OCI-LY3 (cell line): Measurements from ENCODE around the gene CERS6.

ENCODE experiments used
- H2AFZ ChIP-seq: fragments of 200-600, 300-600 bp; shearing (Covaris generic); 2 replicates; pipeline ENCODE4 v1.6.0; 2014; ENCODE audit warnings: antibody characterized with exemption, low read depth, low read length
- H3K27ac ChIP-seq: fragments of 200-600, 300-600 bp; sonication (generic); 2 replicates; pipeline ENCODE4 v1.5.1; 2014; ENCODE audit warnings: mild to moderate bottlenecking, low read length, moderate library complexity, mixed read lengths
- H3K27me3 ChIP-seq: fragments of 200-600, 300-600 bp; sonication (generic); 2 replicates; pipeline ENCODE4 v1.6.1; 2014; ENCODE audit warnings: low read depth, low read length, mixed read lengths
- H3K36me3 ChIP-seq: fragments of 200-600, 300-600 bp; sonication (generic); replicated peaks from 2 replicates; pipeline ENCODE3; 2014; ENCODE audit warnings: low read depth, low read length, mixed read lengths
- H3K4me1 ChIP-seq: fragments of 300-600, 200-600 bp; sonication (generic); 2 replicates; pipeline ENCODE4 v1.6.1; 2014; ENCODE audit warnings: low read length, mixed read lengths
- H3K4me2 ChIP-seq: fragments of 200-600, 300-600 bp; sonication (generic); 2 replicates; pipeline ENCODE4 v1.6.1; 2014; ENCODE audit warnings: low read length, mixed read lengths
- H3K4me3 ChIP-seq: fragments of 300-600, 200-600 bp; sonication (generic); 2 replicates; pipeline ENCODE4 v1.5.1; 2014; ENCODE audit warnings: antibody characterized with exemption, mild to moderate bottlenecking, low read length, moderate library complexity
- H3K79me2 ChIP-seq: fragments of 300-600, 200-600 bp; shearing (Covaris generic); 2 replicates; pipeline ENCODE4 v1.6.1; 2014; ENCODE audit warnings: mild to moderate bottlenecking, low read length, mixed read lengths
- H3K9ac ChIP-seq: fragments of 300-600, 200-600 bp; shearing (Covaris generic); 2 replicates; pipeline ENCODE4 v1.6.0; 2014; ENCODE audit warnings: mild to moderate bottlenecking, low read length, moderate library complexity
- H3K9me3 ChIP-seq: fragments of 200-600, 300-600 bp; shearing (Covaris generic); 2 replicates; pipeline ENCODE4 v1.6.1; 2014; ENCODE audit warnings: low read length, mixed read lengths; ENCODE audit not compliant: insufficient read depth
- H4K20me1 ChIP-seq: fragments of 200-600, 300-600 bp; sonication (generic); 2 replicates; pipeline ENCODE4 v1.6.1; 2016; ENCODE audit warnings: low read length, mixed read lengths; ENCODE audit not compliant: insufficient read depth
- EZH2phosphoT487 ChIP-seq: fragments of 200-600 bp; shearing (Covaris generic); IDR thresholded peaks from 2 replicates; pipeline ENCODE4 v1.6.1; 2018; ENCODE audit warnings: antibody characterized with exemption, mixed run types, low read depth
- TF ChIP-seq, protein P1 (sequence below): fragments of 200-600, 300-600 bp; sonication (generic); IDR thresholded peaks from 2 replicates; pipeline ENCODE4 v1.5.1; 2014; ENCODE audit warnings: antibody characterized with exemption, low read length, low read depth

CERS6 gene

DNA sequence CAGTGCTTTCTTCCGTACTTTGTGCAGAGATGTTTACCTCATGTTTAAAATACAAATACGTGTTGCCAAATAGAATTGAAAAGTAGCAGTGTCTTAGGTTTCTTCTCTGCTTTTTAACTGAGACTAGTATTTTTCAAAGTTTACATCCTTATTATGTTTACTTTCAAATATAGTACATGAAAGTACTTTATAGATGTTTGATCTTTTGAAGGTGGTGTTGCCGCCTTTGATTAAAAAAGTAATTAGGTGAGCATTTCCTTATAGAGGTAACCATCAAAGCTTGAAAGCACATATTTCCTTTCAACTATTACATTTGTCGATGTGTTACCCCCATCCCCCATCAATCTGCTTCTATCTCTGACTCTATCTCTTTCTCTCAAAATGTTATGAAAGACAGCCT is 87.0 kb downstream of the CERS6 start:
- Histone ChIP-seq H3K36me3 (peaks cover 10% of the 10 kb centered on the region), H3K9me3 (peaks cover 15% of the 10 kb centered on the region; the same call in 1 of the 2 replicates), H3K4me1 (no peaks in the 10 kb centered on the region), H4K20me1 (no peaks in the 10 kb centered on the region), H3K4me2 (no peak overlapping the region), H3K27me3 (no peaks in the 10 kb centered on the region), H3K27ac (no peak overlapping the region), H3K9ac (no peak overlapping the region), H3K4me3 (no peak overlapping the region), H2AFZ (no peak overlapping the region), H3K79me2 (0 out of 2 replicates have a peak, but pooled peaks cover 5% of the 10 kb centered on the region)
- TF ChIP-seq, protein P1, sequence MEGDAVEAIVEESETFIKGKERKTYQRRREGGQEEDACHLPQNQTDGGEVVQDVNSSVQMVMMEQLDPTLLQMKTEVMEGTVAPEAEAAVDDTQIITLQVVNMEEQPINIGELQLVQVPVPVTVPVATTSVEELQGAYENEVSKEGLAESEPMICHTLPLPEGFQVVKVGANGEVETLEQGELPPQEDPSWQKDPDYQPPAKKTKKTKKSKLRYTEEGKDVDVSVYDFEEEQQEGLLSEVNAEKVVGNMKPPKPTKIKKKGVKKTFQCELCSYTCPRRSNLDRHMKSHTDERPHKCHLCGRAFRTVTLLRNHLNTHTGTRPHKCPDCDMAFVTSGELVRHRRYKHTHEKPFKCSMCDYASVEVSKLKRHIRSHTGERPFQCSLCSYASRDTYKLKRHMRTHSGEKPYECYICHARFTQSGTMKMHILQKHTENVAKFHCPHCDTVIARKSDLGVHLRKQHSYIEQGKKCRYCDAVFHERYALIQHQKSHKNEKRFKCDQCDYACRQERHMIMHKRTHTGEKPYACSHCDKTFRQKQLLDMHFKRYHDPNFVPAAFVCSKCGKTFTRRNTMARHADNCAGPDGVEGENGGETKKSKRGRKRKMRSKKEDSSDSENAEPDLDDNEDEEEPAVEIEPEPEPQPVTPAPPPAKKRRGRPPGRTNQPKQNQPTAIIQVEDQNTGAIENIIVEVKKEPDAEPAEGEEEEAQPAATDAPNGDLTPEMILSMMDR: no peak
- TF ChIP-seq EZH2phosphoT487: no peak

- Histone ChIP-seq H3K9ac (no peak overlapping the region), H2AFZ (no peak overlapping the region), H3K36me3 (peaks cover 10% of the 10 kb centered on the region), H3K27ac (no peak overlapping the region), H3K4me1 (no peaks in the 10 kb centered on the region), H3K79me2 (no peaks in the 10 kb centered on the region), H3K4me2 (no peak overlapping the region), H4K20me1 (no peaks in the 10 kb centered on the region), H3K27me3 (no peaks in the 10 kb centered on the region), H3K9me3 (peaks cover 15% of the 10 kb centered on the region; the same call in 1 of the 2 replicates), H3K4me3 (no peak overlapping the region)
- TF ChIP-seq, protein P1: no peak
- TF ChIP-seq EZH2phosphoT487: no peak
These were observed 87.9 kb downstream of the CERS6 start for GRCh38 chr2:168543935-168544334.

- Histone ChIP-seq H3K4me3 (no peak overlapping the region), H2AFZ (no peak overlapping the region), H3K9ac (no peak overlapping the region), H3K79me2 (no peaks in the 10 kb centered on the region), H3K4me1 (peaks cover 2% of the 10 kb centered on the region), H3K27ac (no peak overlapping the region), H3K9me3 (peaks cover 2% of the 10 kb centered on the region; the same call in 1 of the 2 replicates), H3K36me3 (peaks cover under 1% of the 10 kb centered on the region), H3K27me3 (no peaks in the 10 kb centered on the region), H3K4me2 (no peak overlapping the region), H4K20me1 (no peaks in the 10 kb centered on the region)
- no peak for TF ChIP-seq EZH2phosphoT487
- TF ChIP-seq, protein P1: no peak
These were observed 89.5 kb downstream of the CERS6 start for GRCh38 chr2:168545439-168546082.

DNA sequence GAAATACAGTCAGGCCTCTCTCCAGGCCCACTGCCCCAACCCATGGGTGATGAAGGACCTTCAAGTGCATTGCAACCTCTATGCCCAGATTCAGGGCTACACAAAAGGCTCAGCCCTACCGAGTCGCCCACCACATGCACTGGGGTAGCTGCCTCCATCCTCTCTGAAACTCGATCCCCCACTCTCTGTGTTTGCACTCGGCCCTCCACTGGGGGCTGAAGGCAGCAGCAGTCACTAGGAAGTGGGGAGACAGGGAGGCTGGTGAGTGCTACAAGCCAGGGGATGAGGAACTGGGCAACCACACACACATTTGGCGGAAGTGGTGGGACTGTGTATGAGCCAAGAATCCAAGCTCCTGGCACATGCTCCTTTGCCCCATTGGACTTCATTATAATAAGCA is 94.6 kb downstream of the CERS6 start:
- Histone ChIP-seq H3K36me3 (no peaks in the 10 kb centered on the region), H3K27ac (no peak overlapping the region), H3K9ac (no peak overlapping the region), H2AFZ (no peak overlapping the region), H3K27me3 (no peaks in the 10 kb centered on the region), H4K20me1 (no peaks in the 10 kb centered on the region), H3K79me2 (no peaks in the 10 kb centered on the region; the same call in 1 of the 2 replicates), H3K4me2 (no peak overlapping the region), H3K4me1 (peaks cover 27% of the 10 kb centered on the region), H3K4me3 (no peak overlapping the region), H3K9me3 (no peaks in the 10 kb centered on the region)
- TF ChIP-seq EZH2phosphoT487: no peak
- TF ChIP-seq, protein P1: no peak
